OCI-LY3 (cell line): Measurements from ENCODE around the gene CNTN1.
"Not testable (repeated sequence)": the region's sequence is repeated elsewhere in the genome, so short reads cannot be mapped to it uniquely, and the experiment has no call there.

Experiments
- H2AFZ ChIP-seq: fragments of 200-600, 300-600 bp; shearing (Covaris generic); 2 replicates; pipeline ENCODE4 v1.6.0; 2014; ENCODE audit warnings: antibody characterized with exemption, low read depth, low read length
- H3K27ac ChIP-seq: fragments of 200-600, 300-600 bp; sonication (generic); 2 replicates; pipeline ENCODE4 v1.5.1; 2014; ENCODE audit warnings: mild to moderate bottlenecking, low read length, moderate library complexity, mixed read lengths
- H3K27me3 ChIP-seq: fragments of 200-600, 300-600 bp; sonication (generic); 2 replicates; pipeline ENCODE4 v1.6.1; 2014; ENCODE audit warnings: low read depth, low read length, mixed read lengths
- H3K36me3 ChIP-seq: fragments of 200-600, 300-600 bp; sonication (generic); replicated peaks from 2 replicates; pipeline ENCODE3; 2014; ENCODE audit warnings: low read depth, low read length, mixed read lengths
- H3K4me1 ChIP-seq: fragments of 300-600, 200-600 bp; sonication (generic); 2 replicates; pipeline ENCODE4 v1.6.1; 2014; ENCODE audit warnings: low read length, mixed read lengths
- H3K4me2 ChIP-seq: fragments of 200-600, 300-600 bp; sonication (generic); 2 replicates; pipeline ENCODE4 v1.6.1; 2014; ENCODE audit warnings: low read length, mixed read lengths
- H3K4me3 ChIP-seq: fragments of 300-600, 200-600 bp; sonication (generic); 2 replicates; pipeline ENCODE4 v1.5.1; 2014; ENCODE audit warnings: antibody characterized with exemption, mild to moderate bottlenecking, low read length, moderate library complexity
- H3K79me2 ChIP-seq: fragments of 300-600, 200-600 bp; shearing (Covaris generic); 2 replicates; pipeline ENCODE4 v1.6.1; 2014; ENCODE audit warnings: mild to moderate bottlenecking, low read length, mixed read lengths
- H3K9ac ChIP-seq: fragments of 300-600, 200-600 bp; shearing (Covaris generic); 2 replicates; pipeline ENCODE4 v1.6.0; 2014; ENCODE audit warnings: mild to moderate bottlenecking, low read length, moderate library complexity
- H3K9me3 ChIP-seq: fragments of 200-600, 300-600 bp; shearing (Covaris generic); 2 replicates; pipeline ENCODE4 v1.6.1; 2014; ENCODE audit warnings: low read length, mixed read lengths; ENCODE audit not compliant: insufficient read depth
- H4K20me1 ChIP-seq: fragments of 200-600, 300-600 bp; sonication (generic); 2 replicates; pipeline ENCODE4 v1.6.1; 2016; ENCODE audit warnings: low read length, mixed read lengths; ENCODE audit not compliant: insufficient read depth
- EZH2phosphoT487 ChIP-seq: fragments of 200-600 bp; shearing (Covaris generic); IDR thresholded peaks from 2 replicates; pipeline ENCODE4 v1.6.1; 2018; ENCODE audit warnings: antibody characterized with exemption, mixed run types, low read depth
- TF ChIP-seq, protein P1 (sequence below): fragments of 200-600, 300-600 bp; sonication (generic); IDR thresholded peaks from 2 replicates; pipeline ENCODE4 v1.5.1; 2014; ENCODE audit warnings: antibody characterized with exemption, low read length, low read depth

CNTN1 gene

DNA sequence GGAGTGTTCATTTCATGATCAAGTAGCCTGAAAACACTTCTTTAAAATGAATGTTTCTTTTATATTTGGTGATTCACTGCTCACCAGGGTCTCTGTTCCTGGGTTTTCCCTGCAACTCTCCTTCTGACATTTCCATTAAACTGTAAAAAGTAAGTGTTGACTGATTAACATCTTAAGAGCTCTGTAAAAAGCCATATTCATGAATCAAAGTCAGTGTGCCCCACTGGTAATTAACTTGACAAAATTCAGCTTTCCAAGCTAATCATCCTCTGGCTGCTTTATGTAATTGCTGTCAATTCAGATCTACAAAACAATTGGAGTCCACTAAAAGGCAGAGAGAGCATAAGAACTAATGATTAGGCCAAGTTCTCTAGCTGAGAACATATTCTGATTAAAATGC is 41.6 kb downstream of the CNTN1 start:
- Histone ChIP-seq H3K27me3 (no peaks in the 10 kb centered on the region), H3K4me2 (no peak overlapping the region), H3K9ac (no peak overlapping the region), H4K20me1 (no peaks in the 10 kb centered on the region), H3K4me3 (no peak overlapping the region), H3K79me2 (no peaks in the 10 kb centered on the region), H3K4me1 (no peaks in the 10 kb centered on the region), H3K36me3 (no peaks in the 10 kb centered on the region), H2AFZ (no peak overlapping the region), H3K9me3 (no peaks in the 10 kb centered on the region), H3K27ac (no peak overlapping the region)
- TF ChIP-seq, protein P1, sequence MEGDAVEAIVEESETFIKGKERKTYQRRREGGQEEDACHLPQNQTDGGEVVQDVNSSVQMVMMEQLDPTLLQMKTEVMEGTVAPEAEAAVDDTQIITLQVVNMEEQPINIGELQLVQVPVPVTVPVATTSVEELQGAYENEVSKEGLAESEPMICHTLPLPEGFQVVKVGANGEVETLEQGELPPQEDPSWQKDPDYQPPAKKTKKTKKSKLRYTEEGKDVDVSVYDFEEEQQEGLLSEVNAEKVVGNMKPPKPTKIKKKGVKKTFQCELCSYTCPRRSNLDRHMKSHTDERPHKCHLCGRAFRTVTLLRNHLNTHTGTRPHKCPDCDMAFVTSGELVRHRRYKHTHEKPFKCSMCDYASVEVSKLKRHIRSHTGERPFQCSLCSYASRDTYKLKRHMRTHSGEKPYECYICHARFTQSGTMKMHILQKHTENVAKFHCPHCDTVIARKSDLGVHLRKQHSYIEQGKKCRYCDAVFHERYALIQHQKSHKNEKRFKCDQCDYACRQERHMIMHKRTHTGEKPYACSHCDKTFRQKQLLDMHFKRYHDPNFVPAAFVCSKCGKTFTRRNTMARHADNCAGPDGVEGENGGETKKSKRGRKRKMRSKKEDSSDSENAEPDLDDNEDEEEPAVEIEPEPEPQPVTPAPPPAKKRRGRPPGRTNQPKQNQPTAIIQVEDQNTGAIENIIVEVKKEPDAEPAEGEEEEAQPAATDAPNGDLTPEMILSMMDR, result no peak
- no peak for TF ChIP-seq EZH2phosphoT487

DNA sequence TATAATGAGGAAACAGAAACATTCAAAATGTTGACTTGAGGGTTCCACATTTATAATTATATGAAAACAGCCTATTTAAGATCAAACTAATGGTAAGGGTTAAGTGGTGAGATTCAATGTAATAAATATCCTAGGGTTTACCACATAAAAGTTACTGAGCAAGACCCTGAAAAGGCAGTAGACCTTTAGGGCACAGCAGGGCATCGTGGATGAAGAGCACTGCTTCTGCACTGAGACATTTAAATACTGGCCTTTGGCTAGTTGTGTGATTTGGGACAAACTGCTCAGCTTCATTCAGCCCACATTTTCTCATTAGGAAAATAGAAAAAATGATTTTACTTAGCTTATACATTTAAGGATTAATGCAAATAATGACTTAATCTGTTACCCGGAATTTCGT is 42.0 kb downstream of the CNTN1 start:
- Histone ChIP-seq H3K27me3 (no peaks in the 10 kb centered on the region), H3K4me2 (no peak overlapping the region), H3K9me3 (no peaks in the 10 kb centered on the region), H3K4me3 (no peak overlapping the region), H4K20me1 (no peaks in the 10 kb centered on the region), H3K36me3 (no peaks in the 10 kb centered on the region), H2AFZ (no peak overlapping the region), H3K27ac (no peak overlapping the region), H3K4me1 (no peaks in the 10 kb centered on the region), H3K79me2 (no peaks in the 10 kb centered on the region), H3K9ac (no peak overlapping the region)
- no peak for TF ChIP-seq EZH2phosphoT487
- TF ChIP-seq, protein P1, result no peak

DNA sequence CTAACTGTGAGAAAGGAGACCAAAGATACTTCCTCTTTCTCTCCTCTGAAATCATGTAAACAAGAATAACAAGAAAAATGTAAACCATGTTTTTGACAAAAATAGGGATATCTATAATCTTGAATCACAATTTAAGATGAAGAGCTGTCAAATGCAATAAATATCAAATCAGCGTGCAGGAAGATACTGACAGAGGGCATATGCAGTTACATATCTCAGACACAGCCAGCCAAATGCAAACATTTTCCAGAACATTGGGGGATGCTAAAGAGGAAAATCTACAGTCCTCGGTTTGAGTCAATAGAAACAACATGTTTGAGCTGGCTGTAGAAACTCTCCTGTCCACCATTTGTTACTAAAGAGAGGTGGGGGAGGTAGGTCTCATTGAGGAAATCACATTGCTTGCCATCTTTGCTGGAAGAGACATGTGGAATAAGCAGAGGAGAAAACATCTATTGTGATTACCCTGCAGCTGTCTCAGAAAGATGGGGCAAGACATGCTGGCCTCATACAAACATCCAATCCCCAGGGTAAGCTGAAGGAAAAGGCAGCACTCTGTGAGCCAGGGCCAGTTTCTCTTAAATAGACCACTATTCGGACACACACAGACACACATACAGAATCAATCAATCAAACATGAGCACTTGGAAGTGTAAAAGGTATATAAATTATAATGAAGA is 43.5 kb downstream of the CNTN1 start:
- Histone ChIP-seq H3K9me3 (no peaks in the 10 kb centered on the region), H3K4me1 (no peaks in the 10 kb centered on the region), H3K79me2 (no peaks in the 10 kb centered on the region), H3K27me3 (no peaks in the 10 kb centered on the region), H3K9ac (no peak overlapping the region), H4K20me1 (no peaks in the 10 kb centered on the region), H3K27ac (no peak overlapping the region), H3K36me3 (no peaks in the 10 kb centered on the region), H3K4me3 (no peak overlapping the region), H3K4me2 (no peak overlapping the region), H2AFZ (no peak overlapping the region)
- TF ChIP-seq EZH2phosphoT487, result no peak
- TF ChIP-seq, protein P1, result no peak

- not testable (repeated sequence) for H3K36me3 ChIP-seq, H2AFZ ChIP-seq, H3K27ac ChIP-seq, H3K4me2 ChIP-seq, H3K4me1 ChIP-seq, H3K9me3 ChIP-seq, H3K9ac ChIP-seq, H3K79me2 ChIP-seq, H3K4me3 ChIP-seq, H4K20me1 ChIP-seq, H3K27me3 ChIP-seq
Observed at GRCh38 chr12:40737416-40737815, 45.2 kb downstream of the CNTN1 start.
